H1 (cell line): ENCODE measurements around the gene FRMD4A. TPM values are rescaled to one million over a fixed set of nuclear protein-coding genes. Genes with fewer than 3 reads are reported as not detected.

ENCODE experiments used
- CTCF ChIA-PET: fragments of 300-600 bp; sonication (Branson Sonifier 250); formaldehyde crosslinking; loops from one replicate; lab custom pipeline; 2021; ENCODE audit not compliant: partially characterized antibody; lab: Charles Lee
- POLR2A ChIA-PET: fragments of 300-600 bp; sonication (Branson Sonifier 250); formaldehyde crosslinking; loops from one replicate; lab custom pipeline; 2021; ENCODE audit warnings: inconsistent platforms; ENCODE audit not compliant: partially characterized antibody; lab: Charles Lee
- DNase-seq, 2 experiments: peaks; one replicate each; pipeline versions ENCODE4 v3.0.0 to v3.0.0-alpha.2; 2010 to 2022; ENCODE audit warnings: low spot score in 2 of 2, low read depth in 1 of 2, mixed read lengths in 1 of 2
- FAIRE-seq: peaks from 2 replicates; lab custom pipeline; 2011; peaks lifted over from hg19 to GRCh38; lab: Jason Lieb, UNC
- H2AFZ ChIP-seq: 2 replicates; pipeline ENCODE4 v1.8.1; 2012; ENCODE audit warnings: low read length, inconsistent platforms
- H2AK5ac ChIP-seq: 2 replicates; pipeline ENCODE4 v1.6.1; 2013; ENCODE audit warnings: low read depth, low read length
- H2BK120ac ChIP-seq: replicated peaks from 2 replicates; pipeline ENCODE3; 2013; ENCODE audit warnings: low read depth, low read length, inconsistent platforms
- H2BK12ac ChIP-seq: 2 replicates; pipeline ENCODE4 v1.6.1; 2013; ENCODE audit warnings: low read depth, low read length
- H2BK15ac ChIP-seq: 2 replicates; pipeline ENCODE4 v1.6.1; 2013; ENCODE audit warnings: low read length
- H2BK20ac ChIP-seq: 2 replicates; pipeline ENCODE4 v1.6.1; 2013; ENCODE audit warnings: low read length
- H2BK5ac ChIP-seq: 2 replicates; pipeline ENCODE4 v1.6.1; 2013; ENCODE audit warnings: low read depth, low read length
- H3K14ac ChIP-seq: 2 replicates; pipeline ENCODE4 v1.6.1; 2013; ENCODE audit warnings: inconsistent platforms; ENCODE audit not compliant: insufficient read length
- H3K18ac ChIP-seq: 2 replicates; pipeline ENCODE4 v1.6.1; 2013; ENCODE audit warnings: low read length; ENCODE audit errors: extremely low read depth
- H3K23ac ChIP-seq: 2 replicates; pipeline ENCODE4 v1.6.1; 2013; ENCODE audit warnings: inconsistent platforms; ENCODE audit not compliant: insufficient read length
- H3K23me2 ChIP-seq: 2 replicates; pipeline ENCODE4 v1.6.1; 2013; ENCODE audit warnings: low read depth, low read length
- H3K27ac ChIP-seq: 2 replicates; pipeline ENCODE4 v1.6.1; 2011; ENCODE audit warnings: low read depth, low read length, inconsistent platforms
- H3K27me3 ChIP-seq, 4 experiments: replicated peaks in 1 of 4; 1 replicate in 1 of 4; 2 replicates in 3 of 4; pipeline versions ENCODE4 v1.6.1 to v1.8.1; 2011 to 2013; ENCODE audit warnings: low read length in 3 of 4, mild to moderate bottlenecking in 3 of 4, inconsistent platforms in 2 of 4, mixed read lengths in 2 of 4, moderate library complexity in 1 of 4; ENCODE audit not compliant: control insufficient read depth in 3 of 4, insufficient read depth in 3 of 4; ENCODE audit errors: extremely low read depth in 1 of 4
- H3K36me3 ChIP-seq, 4 experiments: 2 replicates each; pipeline versions ENCODE4 v1.6.1 to v1.8.1; 2011 to 2013; ENCODE audit warnings: mild to moderate bottlenecking in 4 of 4, low read length in 3 of 4, moderate library complexity in 2 of 4, control low read depth in 1 of 4, inconsistent platforms in 1 of 4; ENCODE audit not compliant: insufficient read depth in 4 of 4, control insufficient read depth in 2 of 4
- H3K4ac ChIP-seq: replicated peaks from 2 replicates; pipeline ENCODE3; 2013; ENCODE audit warnings: low read length, low read depth, mixed read lengths, inconsistent platforms; ENCODE audit not compliant: insufficient read length
- H3K4me1 ChIP-seq, 4 experiments: replicated peaks in 1 of 4; 1 replicate in 1 of 4; 2 replicates in 3 of 4; pipeline versions ENCODE4 v1.6.1 to v1.8.1; 2011 to 2013; ENCODE audit warnings: low read length in 3 of 4, inconsistent platforms in 2 of 4, mixed read lengths in 1 of 4; ENCODE audit not compliant: insufficient read depth in 4 of 4, control insufficient read depth in 3 of 4
- H3K4me2 ChIP-seq, 2 experiments: 2 replicates each; pipeline versions ENCODE4 v1.6.1 to v1.8.1; 2011 to 2013; ENCODE audit warnings: low read depth in 2 of 2, low read length in 2 of 2, control low read depth in 1 of 2, inconsistent platforms in 1 of 2, mild to moderate bottlenecking in 1 of 2; ENCODE audit not compliant: insufficient read depth in 1 of 2
- H3K4me3 ChIP-seq, 4 experiments: fragments of 200-600, 300-600 bp in 1 of 4; sonication (generic), shearing (Covaris generic), sonication (Bioruptor Twin) in 1 of 4; 2 replicates each; pipeline versions ENCODE4 v1.5.1 to v1.8.1; 2011 to 2016; ENCODE audit warnings: low read length in 4 of 4, low read depth in 3 of 4, control low read depth in 2 of 4, inconsistent platforms in 2 of 4, mild to moderate bottlenecking in 2 of 4, mixed read lengths in 1 of 4, moderate library complexity in 1 of 4; ENCODE audit not compliant: insufficient read depth in 2 of 4; ENCODE audit errors: extremely low read depth in 1 of 4
- H3K56ac ChIP-seq: replicated peaks from 2 replicates; pipeline ENCODE3; 2013; ENCODE audit warnings: low read depth, mild to moderate bottlenecking, mixed read lengths, low read length, inconsistent platforms; ENCODE audit not compliant: insufficient read length
- H3K79me1 ChIP-seq: 2 replicates; pipeline ENCODE4 v1.6.1; 2013; ENCODE audit warnings: low read depth, low read length, control low read depth
- H3K79me2 ChIP-seq, 2 experiments: 2 replicates each; pipeline versions ENCODE4 v1.6.1 to v1.8.1; 2012 to 2013; ENCODE audit warnings: low read length in 2 of 2, mild to moderate bottlenecking in 2 of 2, inconsistent platforms in 1 of 2; ENCODE audit not compliant: insufficient read depth in 2 of 2, control insufficient read depth in 1 of 2
- H3K9ac ChIP-seq, 4 experiments: replicated peaks in 1 of 4; 1 replicate in 1 of 4; 2 replicates in 3 of 4; pipeline versions ENCODE4 v1.6.1 to v1.8.1; 2011 to 2013; ENCODE audit warnings: low read depth in 3 of 4, low read length in 3 of 4, control low read depth in 2 of 4, mild to moderate bottlenecking in 2 of 4, moderate library complexity in 2 of 4, inconsistent platforms in 1 of 4; ENCODE audit errors: extremely low read depth in 1 of 4
- H3K9me3 ChIP-seq, 2 experiments: 2 replicates each; pipeline versions ENCODE4 v1.6.1 to v1.8.1; 2012 to 2013; ENCODE audit warnings: mild to moderate bottlenecking in 2 of 2, moderate library complexity in 2 of 2, control low read depth in 1 of 2, inconsistent platforms in 1 of 2, low read depth in 1 of 2, low read length in 1 of 2, mixed read lengths in 1 of 2; ENCODE audit not compliant: insufficient read depth in 2 of 2
- H4K20me1 ChIP-seq, 2 experiments: replicated peaks in 1 of 2; 2 replicates each; pipeline versions ENCODE3 to v1.8.1; 2011 to 2013; ENCODE audit warnings: inconsistent platforms in 2 of 2, low read length in 2 of 2, mild to moderate bottlenecking in 1 of 2; ENCODE audit not compliant: insufficient read depth in 2 of 2, control insufficient read depth in 1 of 2
- H4K5ac ChIP-seq: 2 replicates; pipeline ENCODE4 v1.6.1; 2013; ENCODE audit warnings: low read length, low read depth, mixed read lengths, inconsistent platforms; ENCODE audit not compliant: insufficient read length
- H4K8ac ChIP-seq: 2 replicates; pipeline ENCODE4 v1.8.0; 2013; ENCODE audit warnings: mild to moderate bottlenecking, moderate library complexity, low read length, inconsistent platforms; ENCODE audit not compliant: insufficient read depth; ENCODE audit errors: extremely low read depth
- H4K91ac ChIP-seq: replicated peaks from 2 replicates; pipeline ENCODE3; 2013; ENCODE audit warnings: low read length, mixed read lengths, inconsistent platforms; ENCODE audit not compliant: insufficient read length
- CBX5 ChIP-seq: fragments of 300-800, 300-1000 bp; sonication (generic); IDR thresholded peaks from 2 replicates; pipeline ENCODE4 v1.7.1; 2016; ENCODE audit warnings: antibody characterized with exemption, low read length, low read depth
- CEBPB ChIP-seq: IDR thresholded peaks from 2 replicates; pipeline ENCODE4 v1.6.1; 2012; ENCODE audit warnings: low read depth, low read length
- EP300 ChIP-seq, 2 experiments: IDR thresholded peaks; 1 replicate in 1 of 2; 2 replicates in 1 of 2; pipeline ENCODE4 v1.6.1; 2011 to 2012; ENCODE audit warnings: low read depth in 2 of 2, low read length in 2 of 2, mild to moderate bottlenecking in 2 of 2, borderline replicate concordance in 1 of 2, inconsistent platforms in 1 of 2, moderate library complexity in 1 of 2
- HDAC6 ChIP-seq: IDR thresholded peaks from one replicate; pipeline ENCODE4 v1.7.1; 2012; ENCODE audit warnings: low read depth, mild to moderate bottlenecking, inconsistent platforms, low read length, moderate library complexity
- MAFK ChIP-seq: IDR thresholded peaks from 2 replicates; pipeline ENCODE4 v1.6.1; 2012; ENCODE audit warnings: low read depth, mild to moderate bottlenecking, improper control_type of control experiment, low read length
- YY1 ChIP-seq: IDR thresholded peaks from 2 replicates; pipeline ENCODE4 v1.6.1; 2011; ENCODE audit warnings: low read depth, mild to moderate bottlenecking, low read length
- polyA plus RNA-seq, 7 experiments: library from polyadenylated mRNA; depleted of rRNA in 3 of 7; stranded (reverse) in 5 of 7; unstranded in 2 of 7; fragments of >200 nt in 5 of 7; fragments of 200-250 nt in 2 of 7; gene quantifications; 1 replicate in 5 of 7; 2 replicates in 1 of 7; 4 replicates in 1 of 7; pipeline versions ENCODE4 v1.2.1 to v1.2.3, GENCODE V29; 2011 to 2013; ENCODE audit warnings: missing spikeins in 2 of 7, mixed read lengths in 2 of 7
- total RNA-seq: library from RNA; stranded (reverse); fragmentation: NEBNext Ultra II Directional; extraction: Animal tissue kit (Norgen Biotek cat#: 25700); gene quantifications from 2 replicates; pipeline ENCODE4 v1.2.1, GENCODE V29; 2021

FRMD4A gene
- total and polyA plus RNA-seq, 2 of the 8 experiments (the other 6 are each of a cell fraction or from before 2014, with no cell fraction given): 38.6 to 39.6 TPM

GRCh38 chr10:13815756-13816155 lies 515.0 kb downstream of the FRMD4A start:
- no peak overlapping the region for H3K4ac ChIP-seq
- no peaks in the 10 kb centered on the region; a peak in 1 of 8 replicates for H3K36me3 ChIP-seq
- FAIRE-seq (no peak), DNase-seq (no peak)
- no peak overlapping the region for H3K4me2 ChIP-seq
- no peak overlapping the region for H2AK5ac ChIP-seq
- H2BK20ac ChIP-seq: no peak overlapping the region
- H3K27ac ChIP-seq: no peak overlapping the region
- H2BK12ac ChIP-seq: no peak overlapping the region
- H3K9ac ChIP-seq: no peak overlapping the region
- H3K56ac ChIP-seq: no peak overlapping the region
- H4K8ac ChIP-seq: no peak overlapping the region
- no peak overlapping the region for H2BK5ac ChIP-seq
- H2BK120ac ChIP-seq: no peak overlapping the region
- no peak overlapping the region for H3K23ac ChIP-seq
- TF ChIP-seq CBX5: no peak
- no peak for TF ChIP-seq YY1
- no peak for TF ChIP-seq CEBPB
- TF ChIP-seq HDAC6: no peak
- no peak for TF ChIP-seq MAFK
- no peak for TF ChIP-seq EP300 (IDR thresholded peaks at IDR 0.05; ENCODE audit: borderline replicate concordance in 1 of 2, low read depth in 2 of 2, low read length in 2 of 2)
- ChIA-PET POLR2A (no interaction called here), CTCF (interaction anchor here (0.6 kb wide), 1 partner anchor 33 kb away, joined by 3 read pairs; no protein-coding TSS in a partner anchor)
- H3K4me3 ChIP-seq: no peak overlapping the region
- peaks cover 12 to 14% of the 10 kb centered on the region in 2 experiments; a peak in 3 of 4 replicates for H3K9me3 ChIP-seq
- H3K18ac ChIP-seq: no peak overlapping the region
- no peak overlapping the region for H2BK15ac ChIP-seq
- H3K23me2 ChIP-seq: no peaks in the 10 kb centered on the region
- 0 out of 2 replicates have a peak, but pooled peaks cover 2% of the 10 kb centered on the region for H3K79me1 ChIP-seq
- peaks cover 0 to 8% of the 10 kb centered on the region in 2 experiments; a peak in 2 of 4 replicates for H3K79me2 ChIP-seq
- no peak overlapping the region for H3K14ac ChIP-seq
- no peak overlapping the region for H4K5ac ChIP-seq
- H4K20me1 ChIP-seq: no peaks in the 10 kb centered on the region
- no peaks in the 10 kb centered on the region for H3K27me3 ChIP-seq
- H3K4me1 ChIP-seq: peaks cover 0 to 6% (median 3%) of the 10 kb centered on the region in 4 experiments; a peak in 6 of 7 replicates
- H2AFZ ChIP-seq: no peak overlapping the region
- no peak overlapping the region for H4K91ac ChIP-seq
